ENCODE data around the gene CA9. TPM values are rescaled to one million over a fixed set of nuclear protein-coding genes. Genes with fewer than 3 reads are reported as not detected.

Gene CA9
- total RNA-seq, 1 donor from 2014 or later: 3.2 TPM

GRCh38 chr9:35667939-35668338 is 5.8 kb upstream of the CA9 start:
- TF ChIP-seq, protein P1, sequence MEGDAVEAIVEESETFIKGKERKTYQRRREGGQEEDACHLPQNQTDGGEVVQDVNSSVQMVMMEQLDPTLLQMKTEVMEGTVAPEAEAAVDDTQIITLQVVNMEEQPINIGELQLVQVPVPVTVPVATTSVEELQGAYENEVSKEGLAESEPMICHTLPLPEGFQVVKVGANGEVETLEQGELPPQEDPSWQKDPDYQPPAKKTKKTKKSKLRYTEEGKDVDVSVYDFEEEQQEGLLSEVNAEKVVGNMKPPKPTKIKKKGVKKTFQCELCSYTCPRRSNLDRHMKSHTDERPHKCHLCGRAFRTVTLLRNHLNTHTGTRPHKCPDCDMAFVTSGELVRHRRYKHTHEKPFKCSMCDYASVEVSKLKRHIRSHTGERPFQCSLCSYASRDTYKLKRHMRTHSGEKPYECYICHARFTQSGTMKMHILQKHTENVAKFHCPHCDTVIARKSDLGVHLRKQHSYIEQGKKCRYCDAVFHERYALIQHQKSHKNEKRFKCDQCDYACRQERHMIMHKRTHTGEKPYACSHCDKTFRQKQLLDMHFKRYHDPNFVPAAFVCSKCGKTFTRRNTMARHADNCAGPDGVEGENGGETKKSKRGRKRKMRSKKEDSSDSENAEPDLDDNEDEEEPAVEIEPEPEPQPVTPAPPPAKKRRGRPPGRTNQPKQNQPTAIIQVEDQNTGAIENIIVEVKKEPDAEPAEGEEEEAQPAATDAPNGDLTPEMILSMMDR (IDR thresholded peaks at IDR 0.05; ENCODE audit: insufficient read depth, low read length, severe bottlenecking): no peak

GRCh38 chr9:35669331-35670145 is 4.2 kb upstream of the CA9 start:
- no peaks in the 10 kb centered on the region for H3K36me3 ChIP-seq (ENCODE audit: control insufficient read depth, insufficient read depth, low read length)
- H3K27me3 ChIP-seq (ENCODE audit: control insufficient read depth, insufficient read depth, low read length): no peaks in the 10 kb centered on the region
- TF ChIP-seq, protein P1 (IDR thresholded peaks at IDR 0.05; ENCODE audit: insufficient read depth, low read length, severe bottlenecking): no peak
- no peak overlapping the region for H3K4me3 ChIP-seq (ENCODE audit: low read depth, low read length)
- DNase-seq (ENCODE audit: low read depth) (peak; percentile 80), FAIRE-seq (peak; percentile 55)

More at GRCh38 chr9:35667939-35668338, 5.8 kb upstream of the CA9 start:
- no peak for FAIRE-seq
- Histone ChIP-seq H3K36me3 (ENCODE audit: control insufficient read depth, insufficient read depth, low read length) (no peaks in the 10 kb centered on the region), H3K4me3 (ENCODE audit: low read depth, low read length) (no peak overlapping the region), H3K27me3 (ENCODE audit: control insufficient read depth, insufficient read depth, low read length) (no peaks in the 10 kb centered on the region)
- no peak for DNase-seq (ENCODE audit: low read depth)

DNA sequence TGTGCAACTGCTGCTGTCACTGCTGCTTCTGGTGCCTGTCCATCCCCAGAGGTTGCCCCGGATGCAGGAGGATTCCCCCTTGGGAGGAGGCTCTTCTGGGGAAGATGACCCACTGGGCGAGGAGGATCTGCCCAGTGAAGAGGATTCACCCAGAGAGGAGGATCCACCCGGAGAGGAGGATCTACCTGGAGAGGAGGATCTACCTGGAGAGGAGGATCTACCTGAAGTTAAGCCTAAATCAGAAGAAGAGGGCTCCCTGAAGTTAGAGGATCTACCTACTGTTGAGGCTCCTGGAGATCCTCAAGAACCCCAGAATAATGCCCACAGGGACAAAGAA is 265 bp downstream of the CA9 start:
- peaks cover 1% of the 10 kb centered on the region for H3K36me3 ChIP-seq (ENCODE audit: control insufficient read depth, insufficient read depth, low read length)
- H3K27me3 ChIP-seq (ENCODE audit: control insufficient read depth, insufficient read depth, low read length): no peaks in the 10 kb centered on the region
- no peak for DNase-seq (ENCODE audit: low read depth)
- no peak for FAIRE-seq
- TF ChIP-seq, protein P1 (IDR thresholded peaks at IDR 0.05; ENCODE audit: insufficient read depth, low read length, severe bottlenecking): no peak
- peak overlapping the region; percentile 23 for H3K4me3 ChIP-seq (ENCODE audit: low read depth, low read length)

DNA sequence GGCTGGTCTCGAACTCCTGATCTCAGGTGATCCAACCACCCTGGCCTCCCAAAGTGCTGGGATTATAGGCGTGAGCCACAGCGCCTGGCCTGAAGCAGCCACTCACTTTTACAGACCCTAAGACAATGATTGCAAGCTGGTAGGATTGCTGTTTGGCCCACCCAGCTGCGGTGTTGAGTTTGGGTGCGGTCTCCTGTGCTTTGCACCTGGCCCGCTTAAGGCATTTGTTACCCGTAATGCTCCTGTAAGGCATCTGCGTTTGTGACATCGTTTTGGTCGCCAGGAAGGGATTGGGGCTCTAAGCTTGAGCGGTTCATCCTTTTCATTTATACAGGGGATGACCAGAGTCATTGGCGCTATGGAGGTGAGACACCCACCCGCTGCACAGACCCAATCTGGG is 1.5 kb downstream of the CA9 start:
- FAIRE-seq (no peak), DNase-seq (ENCODE audit: low read depth) (no peak)
- peaks cover 1% of the 10 kb centered on the region for H3K36me3 ChIP-seq (ENCODE audit: control insufficient read depth, insufficient read depth, low read length)
- H3K4me3 ChIP-seq (ENCODE audit: low read depth, low read length): peak overlapping the region; percentile 42
- H3K27me3 ChIP-seq (ENCODE audit: control insufficient read depth, insufficient read depth, low read length): no peaks in the 10 kb centered on the region
- TF ChIP-seq, protein P1 (IDR thresholded peaks at IDR 0.05; ENCODE audit: insufficient read depth, low read length, severe bottlenecking): no peak

- Histone ChIP-seq H3K27me3 (ENCODE audit: control insufficient read depth, insufficient read depth, low read length) (no peaks in the 10 kb centered on the region), H3K4me3 (ENCODE audit: low read depth, low read length) (peak overlapping the region; percentile 42), H3K36me3 (ENCODE audit: control insufficient read depth, insufficient read depth, low read length) (peaks cover 1% of the 10 kb centered on the region)
- DNase-seq (ENCODE audit: low read depth): no peak
- TF ChIP-seq, protein P1 (IDR thresholded peaks at IDR 0.05; ENCODE audit: insufficient read depth, low read length, severe bottlenecking): no peak
- FAIRE-seq: no peak
These were observed 2.1 kb downstream of the CA9 start for GRCh38 chr9:35675732-35676392.

Measured in bronchial epithelial cell (primary cell).